Thyroid gland (tissue), 4 donors: Measurements from ENCODE around the gene GRPEL1. TPM values are rescaled to one million over a fixed set of nuclear protein-coding genes. Genes with fewer than 3 reads are reported as not detected.

Experiments
- DNase-seq, 2 donors: peaks; one replicate each; pipeline ENCODE4 v3.0.0-alpha.2; 2019
- H3K27ac ChIP-seq, 3 donors: fragments of 200-600 bp; sonication (generic); 1 replicate in 2 of 3; 2 replicates in 1 of 3; pipeline ENCODE4 v1.5.1; 2016 to 2019; ENCODE audit warnings: mild to moderate bottlenecking in 1 of 3, moderate library complexity in 1 of 3
- H3K27me3 ChIP-seq: fragments of 200-600 bp; sonication (generic); one replicate; pipeline ENCODE4 v1.5.1; 2019
- H3K36me3 ChIP-seq, 2 donors: fragments of 200-600 bp; sonication (generic); one replicate each; pipeline ENCODE4 v1.5.1; 2016 to 2019
- H3K4me1 ChIP-seq, 2 donors: fragments of 200-600 bp; sonication (generic); one replicate each; pipeline ENCODE4 v1.5.1; 2017 to 2019
- H3K4me3 ChIP-seq, 3 donors: fragments of 200-600 bp; sonication (generic); replicated peaks in 1 of 3; 1 replicate in 2 of 3; 2 replicates in 1 of 3; pipeline ENCODE4 v1.5.1; 2016; ENCODE audit warnings: mild to moderate bottlenecking in 1 of 3
- H3K9me3 ChIP-seq: fragments of 200-600 bp; sonication (generic); one replicate; pipeline ENCODE4 v1.5.1; 2017
- POLR2A ChIP-seq, 2 donors: fragments of 450-650 bp; IDR thresholded peaks; one replicate each; pipeline ENCODE4 v1.6.1; 2017; ENCODE audit warnings: antibody characterized with exemption in 2 of 2, mild to moderate bottlenecking in 2 of 2, moderate library complexity in 1 of 2
- WGBS, 2 donors: methylation state at CpG; one replicate each; pipeline ENCODE4 v1.1.5; 2017; 5-methylcytosine and 5-hydroxymethylcytosine counted together
- intact Hi-C: fragments of 100-400 bp; cut with DNase I; formaldehyde crosslinking; loops from one replicate; pipeline ENCODE4 v1.15.1; 2023
- total RNA-seq, 4 donors: library from RNA; depleted of rRNA; stranded (reverse); fragments of >200 nt; gene quantifications; one replicate each; pipeline ENCODE4 v1.2.3, GENCODE V29; 2016
- TF ChIP-seq, protein P1 (sequence below), 6 experiments: fragments of 200-600 bp in 3 of 6; fragments of 450-650 bp in 3 of 6; sonication (generic) in 3 of 6; IDR thresholded peaks; one replicate each; pipeline ENCODE4 v1.5.1; 2016 to 2019; ENCODE audit warnings: antibody characterized with exemption in 6 of 6, mild to moderate bottlenecking in 2 of 6, inconsistent platforms in 1 of 6, moderate library complexity in 1 of 6

Gene GRPEL1
- total RNA-seq, 4 donors from 2014 or later: 13.4 to 21.9 (median 17.5) TPM

DNA sequence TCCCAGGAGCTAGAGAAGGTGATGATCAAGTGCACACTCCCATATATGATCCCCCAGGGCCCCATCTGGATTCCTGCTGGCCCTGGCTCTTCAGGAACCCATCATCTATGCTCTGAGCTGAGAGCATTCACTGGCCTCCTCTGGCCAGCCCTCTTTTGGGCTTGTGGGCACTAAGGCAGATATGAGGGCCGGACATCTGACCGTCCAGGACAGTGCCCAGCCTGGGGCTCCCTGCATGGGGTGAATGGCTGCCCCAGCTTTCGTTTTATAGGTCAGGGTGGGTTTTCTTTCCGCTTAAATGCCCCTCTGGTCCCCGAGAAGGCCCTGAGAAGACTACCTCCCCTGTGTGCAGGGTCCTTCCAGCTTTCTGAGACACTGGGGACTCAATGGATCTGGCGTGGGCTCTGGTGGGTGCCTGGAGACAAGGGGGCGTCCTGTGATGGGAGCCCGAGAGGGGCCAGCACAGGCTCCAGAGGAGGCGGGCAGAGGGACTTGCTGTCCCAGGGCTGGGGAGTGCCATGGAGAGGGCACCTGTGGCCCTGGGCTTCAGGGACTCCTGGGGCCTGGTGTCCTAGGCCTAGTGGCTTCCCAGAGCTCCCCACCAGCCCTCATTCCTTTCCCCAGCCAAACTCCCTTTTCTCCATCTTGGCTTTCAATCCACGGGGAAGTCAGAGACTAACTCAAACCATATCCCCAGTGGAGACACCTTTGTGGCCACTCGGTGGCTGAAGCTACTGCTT is 39.5 kb upstream of the GRPEL1 start:
- Histone ChIP-seq H3K4me3 (no peak overlapping the region), H3K9me3 (no peaks in the 10 kb centered on the region), H3K4me1 (peaks cover 12 to 18% of the 10 kb centered on the region in 2 donors), H3K27me3 (no peaks in the 10 kb centered on the region), H3K27ac (no peak overlapping the region), H3K36me3 (no peaks in the 10 kb centered on the region)
- WGBS, 2 donors: 94 to 95% methylated on average over 8 to 10 of the region's 11 CpGs
- TF ChIP-seq, protein P1, sequence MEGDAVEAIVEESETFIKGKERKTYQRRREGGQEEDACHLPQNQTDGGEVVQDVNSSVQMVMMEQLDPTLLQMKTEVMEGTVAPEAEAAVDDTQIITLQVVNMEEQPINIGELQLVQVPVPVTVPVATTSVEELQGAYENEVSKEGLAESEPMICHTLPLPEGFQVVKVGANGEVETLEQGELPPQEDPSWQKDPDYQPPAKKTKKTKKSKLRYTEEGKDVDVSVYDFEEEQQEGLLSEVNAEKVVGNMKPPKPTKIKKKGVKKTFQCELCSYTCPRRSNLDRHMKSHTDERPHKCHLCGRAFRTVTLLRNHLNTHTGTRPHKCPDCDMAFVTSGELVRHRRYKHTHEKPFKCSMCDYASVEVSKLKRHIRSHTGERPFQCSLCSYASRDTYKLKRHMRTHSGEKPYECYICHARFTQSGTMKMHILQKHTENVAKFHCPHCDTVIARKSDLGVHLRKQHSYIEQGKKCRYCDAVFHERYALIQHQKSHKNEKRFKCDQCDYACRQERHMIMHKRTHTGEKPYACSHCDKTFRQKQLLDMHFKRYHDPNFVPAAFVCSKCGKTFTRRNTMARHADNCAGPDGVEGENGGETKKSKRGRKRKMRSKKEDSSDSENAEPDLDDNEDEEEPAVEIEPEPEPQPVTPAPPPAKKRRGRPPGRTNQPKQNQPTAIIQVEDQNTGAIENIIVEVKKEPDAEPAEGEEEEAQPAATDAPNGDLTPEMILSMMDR (IDR thresholded peaks at IDR 0.05): no peak
- intact Hi-C loops: no loop called here
- DNase-seq: no peak

DNA sequence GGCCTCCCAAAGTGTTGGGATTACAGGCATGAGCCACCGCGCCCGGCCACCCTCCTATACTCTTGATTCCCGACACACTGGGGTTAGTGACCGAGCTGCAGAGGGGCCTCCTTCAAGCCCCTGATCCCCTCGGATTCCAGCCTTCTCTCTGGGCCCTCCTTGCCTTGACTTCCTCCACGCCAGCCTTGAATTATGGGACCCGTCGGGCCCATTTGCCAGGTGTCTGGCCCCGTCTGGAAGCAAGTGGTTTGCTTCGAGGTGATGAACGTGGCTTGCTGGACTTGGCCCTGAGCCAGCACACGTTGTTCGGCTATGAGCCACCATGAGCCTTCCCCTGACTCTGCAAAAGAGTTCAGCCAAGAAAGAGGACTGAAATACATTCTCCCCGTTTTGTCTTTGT is 37.4 kb upstream of the GRPEL1 start:
- Histone ChIP-seq H3K4me3 (no peak overlapping the region), H3K36me3 (no peaks in the 10 kb centered on the region), H3K4me1 (peaks cover 19 to 22% of the 10 kb centered on the region in 2 donors), H3K9me3 (no peaks in the 10 kb centered on the region), H3K27me3 (no peaks in the 10 kb centered on the region), H3K27ac (no peak overlapping the region)
- intact Hi-C loops: no loop called here
- DNase-seq: no peak
- TF ChIP-seq, protein P1 (IDR thresholded peaks at IDR 0.05): no peak
- TF ChIP-seq POLR2A (IDR thresholded peaks at IDR 0.05): no peak
- 71 to 76% methylated on average over 15 of the region's 15 CpGs for WGBS, 2 donors

DNA sequence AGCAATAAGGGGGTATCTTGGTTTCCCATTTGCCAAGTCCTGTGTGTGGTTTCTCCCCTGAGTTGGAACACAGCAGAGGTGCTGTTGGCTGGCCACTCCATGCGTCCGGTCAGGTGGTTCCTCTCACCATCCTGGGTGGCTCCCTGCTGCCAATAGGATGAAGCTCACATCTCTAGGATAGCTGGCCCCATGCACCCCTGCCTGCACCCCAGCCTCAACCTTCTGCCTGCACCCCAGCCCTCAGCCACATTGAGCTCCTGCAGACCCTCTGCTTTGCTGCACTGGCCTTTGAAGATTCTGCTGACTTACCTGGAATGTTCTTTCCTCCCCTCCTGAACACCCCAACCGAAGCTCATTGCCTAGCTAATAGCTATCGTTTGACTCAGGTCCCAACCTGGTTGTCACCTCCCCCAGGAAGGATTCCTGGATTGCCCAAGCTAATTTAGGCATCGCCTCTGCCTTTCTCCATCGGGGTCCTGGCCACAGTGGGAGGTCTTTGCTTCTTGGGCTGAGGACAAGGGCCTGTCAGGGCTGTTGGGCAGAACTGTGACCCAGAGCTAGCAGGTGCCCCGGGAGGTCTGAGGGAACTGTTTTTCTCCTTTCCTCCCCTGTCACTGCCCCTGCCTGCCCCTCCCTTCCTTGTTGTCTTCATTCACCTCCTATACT is 36.6 kb upstream of the GRPEL1 start:
- Histone ChIP-seq H3K9me3 (no peaks in the 10 kb centered on the region), H3K27me3 (no peaks in the 10 kb centered on the region), H3K4me1 (peaks cover 19 to 22% of the 10 kb centered on the region in 2 donors), H3K27ac (no peak overlapping the region), H3K4me3 (no peak overlapping the region), H3K36me3 (no peaks in the 10 kb centered on the region)
- WGBS, 2 donors: 86 to 91% methylated on average over 7 of the region's 7 CpGs
- TF ChIP-seq POLR2A (IDR thresholded peaks at IDR 0.05): no peak
- TF ChIP-seq, protein P1 (IDR thresholded peaks at IDR 0.05): no peak
- intact Hi-C loops: no loop called here
- DNase-seq: no peak

DNA sequence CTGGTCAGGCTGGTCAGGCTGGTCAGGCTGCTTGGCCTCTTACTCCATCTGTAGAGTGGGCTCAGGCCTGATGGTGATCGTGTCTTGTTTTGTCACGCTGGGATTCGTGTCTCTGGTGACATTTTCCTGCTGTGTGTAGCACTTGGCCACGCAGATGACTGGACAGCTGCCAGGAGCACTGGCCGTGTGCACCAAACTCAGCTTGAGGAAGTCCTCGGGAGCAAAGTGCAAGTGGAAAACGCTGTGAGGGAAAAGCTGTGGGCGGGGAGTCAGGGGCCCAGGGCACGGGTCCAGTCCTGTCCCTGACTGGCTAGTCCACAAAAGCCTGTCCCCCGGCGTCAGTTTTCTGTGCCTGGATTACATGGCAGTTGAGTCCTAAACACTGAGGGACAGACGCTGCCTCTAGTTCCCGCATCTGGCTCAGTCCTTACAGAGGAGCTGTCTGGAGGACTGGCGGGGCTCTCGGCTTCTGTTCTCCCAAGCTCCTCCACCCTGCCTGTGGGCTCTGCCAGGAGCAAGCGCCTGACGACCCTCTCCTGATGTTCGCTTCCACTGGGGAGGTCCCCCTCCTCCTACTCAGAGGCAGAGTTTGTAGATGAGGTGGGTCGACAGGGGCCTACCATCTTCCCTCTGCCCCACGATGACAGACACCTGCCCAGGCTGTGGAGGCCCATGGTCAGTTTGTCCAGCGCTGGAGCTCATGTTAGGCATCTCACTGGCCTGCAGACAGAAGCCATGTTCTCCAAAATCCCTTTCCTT is 35.9 kb upstream of the GRPEL1 start:
- peak overlapping the region in 1 of 3 donors; percentile 60 for H3K4me3 ChIP-seq
- no peak for TF ChIP-seq POLR2A (IDR thresholded peaks at IDR 0.05)
- TF ChIP-seq, protein P1 (IDR thresholded peaks at IDR 0.05): no peak
- no peaks in the 10 kb centered on the region for H3K9me3 ChIP-seq
- WGBS, 2 donors: 33% methylated on average over 19 of the region's 21 CpGs
- intact Hi-C loops: no loop called here
- DNase-seq: peak; percentile 69 to 78
- peaks cover 19 to 22% of the 10 kb centered on the region in 2 donors for H3K4me1 ChIP-seq
- peak overlapping the region; percentile 69 to 90 (median 70) for H3K27ac ChIP-seq
- no peaks in the 10 kb centered on the region for H3K36me3 ChIP-seq
- no peaks in the 10 kb centered on the region for H3K27me3 ChIP-seq
